Natural killer cell (primary cell): Measurements from ENCODE around the gene USP33. TPM values are rescaled to one million over a fixed set of nuclear protein-coding genes. Genes with fewer than 3 reads are reported as not detected.

Source experiments
- ATAC-seq, 3 donors: fragments of 150-1000 bp in 2 of 3; fragments of 200-7000 bp in 1 of 3; cut with Tn5 transposase; 1 replicate in 1 of 3; 2 replicates in 2 of 3; pipeline ENCODE4 v1.10.0; 2021; ENCODE audit warnings: mild to moderate bottlenecking in 2 of 3, moderate library complexity in 2 of 3
- DNase-seq, 2 donors: peaks; one replicate each; pipeline versions ENCODE4 v3.0.0 to v3.0.0-alpha.2; 2013 to 2021; ENCODE audit warnings: mixed read lengths in 1 of 2
- H3K27ac ChIP-seq: one replicate; pipeline ENCODE4 v1.5.1; 2013; ENCODE audit warnings: mild to moderate bottlenecking, low read length
- H3K27me3 ChIP-seq: one replicate; pipeline ENCODE4 v1.6.1; 2013; ENCODE audit warnings: low read length; ENCODE audit not compliant: control insufficient read depth, insufficient read depth
- H3K36me3 ChIP-seq: one replicate; pipeline ENCODE4 v1.6.1; 2013; ENCODE audit warnings: low read length; ENCODE audit not compliant: control insufficient read depth, insufficient read depth
- H3K4me1 ChIP-seq: one replicate; pipeline ENCODE4 v1.6.1; 2013; ENCODE audit warnings: low read length; ENCODE audit not compliant: control insufficient read depth, insufficient read depth
- H3K4me3 ChIP-seq: one replicate; pipeline ENCODE4 v1.5.1; 2013; ENCODE audit warnings: low read length
- H3K9me3 ChIP-seq: one replicate; pipeline ENCODE4 v1.6.1; 2013; ENCODE audit warnings: low read length; ENCODE audit not compliant: control insufficient read depth, insufficient read depth
- H3K27ac Mint-ChIP-seq, 2 donors: one replicate each; pipeline ENCODE4 v1.8.0; 2022; ENCODE audit warnings: mild to moderate bottlenecking in 2 of 2, mixed read lengths in 2 of 2, moderate library complexity in 1 of 2
- H3K27me3 Mint-ChIP-seq, 2 donors: one replicate each; pipeline ENCODE4 v1.8.0; 2022; ENCODE audit warnings: low read depth in 2 of 2, mixed read lengths in 2 of 2
- H3K36me3 Mint-ChIP-seq: one replicate; pipeline ENCODE4 v1.8.0; 2022; ENCODE audit warnings: mixed read lengths
- H3K4me1 Mint-ChIP-seq, 2 donors: one replicate each; pipeline ENCODE4 v1.8.0; 2022; ENCODE audit warnings: mixed read lengths in 2 of 2
- H3K4me3 Mint-ChIP-seq: one replicate; pipeline ENCODE4 v1.8.0; 2022; ENCODE audit warnings: mild to moderate bottlenecking, moderate library complexity, mixed read lengths
- H3K9me3 Mint-ChIP-seq, 2 donors: one replicate each; pipeline ENCODE4 v1.8.0; 2022; ENCODE audit warnings: mixed read lengths in 2 of 2
- WGBS: methylation state at CpG from one replicate; pipeline ENCODE4 v1.1.7; 2013; ENCODE audit warnings: missing lambda C conversion rate; ENCODE audit not compliant: insufficient coverage; 5-methylcytosine and 5-hydroxymethylcytosine counted together
- intact Hi-C: fragments of 100-400 bp; cut with micrococcal nuclease; formaldehyde crosslinking; loops from one replicate; pipeline ENCODE4 v1.14.2; 2022
- total RNA-seq, 4 donors: library from RNA; stranded (reverse); fragments of 120-200 nt in 1 of 4; gene quantifications; one replicate each; pipeline versions ENCODE4 v1.2.3 to v1.2.4, GENCODE V29; 2013 to 2022
- TF ChIP-seq, protein P1 (sequence below): fragments of 200-600 bp; IDR thresholded peaks from one replicate; pipeline ENCODE4 v1.8.0; 2022; ENCODE audit warnings: antibody characterized with exemption

USP33 gene
- total RNA-seq, 3 donors from 2014 or later (not counting 1 experiment from before 2014, with no cell fraction given) = 88.1 to 112 (median 101) TPM

DNA sequence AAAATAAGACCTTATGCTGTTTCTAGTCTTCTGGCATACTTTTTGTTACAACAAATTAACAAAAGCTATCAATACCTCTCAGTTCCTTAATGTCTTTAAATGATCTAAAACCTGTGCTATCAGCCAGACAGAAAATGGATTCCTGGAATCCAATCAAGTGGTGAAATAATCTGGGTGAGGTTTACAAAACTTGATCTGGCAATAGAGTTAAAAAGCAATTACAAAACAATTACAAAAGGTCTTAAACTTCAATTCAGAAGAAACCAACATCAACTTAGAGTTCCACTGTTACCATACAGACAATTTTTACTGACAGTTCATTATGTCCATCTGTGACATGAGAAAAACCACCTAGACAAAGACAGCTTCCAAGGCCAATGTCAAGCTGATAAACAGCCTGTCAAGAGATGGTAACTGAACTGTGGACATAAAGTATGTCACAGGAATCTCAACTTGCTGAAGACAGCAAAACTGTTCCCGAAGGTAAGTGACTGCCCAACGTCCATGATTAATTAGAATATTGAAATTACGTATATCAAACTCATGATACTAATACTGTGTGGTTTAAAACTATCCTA, 94.6 kb downstream of the USP33 start:
- Mint-ChIP-seq H3K27me3 (no peaks in the 10 kb centered on the region), H3K4me1 (peaks cover 32 to 35% of the 10 kb centered on the region in 2 donors), H3K9me3 (no peaks in the 10 kb centered on the region), H3K4me3 (no peak overlapping the region), H3K27ac (peak overlapping the region in 1 of 2 donors; percentile 35), H3K36me3 (no peaks in the 10 kb centered on the region)
- DNase-seq (no peak), ATAC-seq (no peak)
- WGBS = no CpG with 5 or more reads among the region's 3 CpGs
- Histone ChIP-seq H3K9me3 (no peaks in the 10 kb centered on the region), H3K36me3 (no peaks in the 10 kb centered on the region), H3K4me1 (no peaks in the 10 kb centered on the region), H3K4me3 (no peak overlapping the region), H3K27me3 (no peaks in the 10 kb centered on the region), H3K27ac (no peak overlapping the region)
- intact Hi-C loops = no loop called here
- TF ChIP-seq, protein P1, sequence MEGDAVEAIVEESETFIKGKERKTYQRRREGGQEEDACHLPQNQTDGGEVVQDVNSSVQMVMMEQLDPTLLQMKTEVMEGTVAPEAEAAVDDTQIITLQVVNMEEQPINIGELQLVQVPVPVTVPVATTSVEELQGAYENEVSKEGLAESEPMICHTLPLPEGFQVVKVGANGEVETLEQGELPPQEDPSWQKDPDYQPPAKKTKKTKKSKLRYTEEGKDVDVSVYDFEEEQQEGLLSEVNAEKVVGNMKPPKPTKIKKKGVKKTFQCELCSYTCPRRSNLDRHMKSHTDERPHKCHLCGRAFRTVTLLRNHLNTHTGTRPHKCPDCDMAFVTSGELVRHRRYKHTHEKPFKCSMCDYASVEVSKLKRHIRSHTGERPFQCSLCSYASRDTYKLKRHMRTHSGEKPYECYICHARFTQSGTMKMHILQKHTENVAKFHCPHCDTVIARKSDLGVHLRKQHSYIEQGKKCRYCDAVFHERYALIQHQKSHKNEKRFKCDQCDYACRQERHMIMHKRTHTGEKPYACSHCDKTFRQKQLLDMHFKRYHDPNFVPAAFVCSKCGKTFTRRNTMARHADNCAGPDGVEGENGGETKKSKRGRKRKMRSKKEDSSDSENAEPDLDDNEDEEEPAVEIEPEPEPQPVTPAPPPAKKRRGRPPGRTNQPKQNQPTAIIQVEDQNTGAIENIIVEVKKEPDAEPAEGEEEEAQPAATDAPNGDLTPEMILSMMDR = no peak

DNA sequence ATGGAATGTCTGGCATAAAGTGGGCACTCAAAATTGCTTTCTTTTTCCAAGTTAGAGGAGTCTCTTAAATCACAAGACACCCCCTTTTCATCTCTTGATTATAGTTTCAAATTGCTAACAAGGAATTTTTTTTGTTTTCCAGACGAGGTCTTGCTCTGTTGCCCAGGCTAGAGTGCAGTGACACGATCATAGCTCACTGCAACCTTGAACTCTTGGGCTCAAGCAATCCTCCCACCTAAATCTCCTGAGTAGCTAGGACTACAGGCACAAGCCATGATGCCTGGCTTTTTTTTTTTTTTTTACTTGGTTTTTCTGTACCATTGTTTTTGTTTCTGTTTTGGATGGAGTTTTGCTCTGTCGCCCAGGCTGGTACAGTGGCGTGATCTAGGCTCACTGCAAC, 98.0 kb downstream of the USP33 start:
- intact Hi-C loops = no loop called here
- TF ChIP-seq, protein P1 = no peak

DNA sequence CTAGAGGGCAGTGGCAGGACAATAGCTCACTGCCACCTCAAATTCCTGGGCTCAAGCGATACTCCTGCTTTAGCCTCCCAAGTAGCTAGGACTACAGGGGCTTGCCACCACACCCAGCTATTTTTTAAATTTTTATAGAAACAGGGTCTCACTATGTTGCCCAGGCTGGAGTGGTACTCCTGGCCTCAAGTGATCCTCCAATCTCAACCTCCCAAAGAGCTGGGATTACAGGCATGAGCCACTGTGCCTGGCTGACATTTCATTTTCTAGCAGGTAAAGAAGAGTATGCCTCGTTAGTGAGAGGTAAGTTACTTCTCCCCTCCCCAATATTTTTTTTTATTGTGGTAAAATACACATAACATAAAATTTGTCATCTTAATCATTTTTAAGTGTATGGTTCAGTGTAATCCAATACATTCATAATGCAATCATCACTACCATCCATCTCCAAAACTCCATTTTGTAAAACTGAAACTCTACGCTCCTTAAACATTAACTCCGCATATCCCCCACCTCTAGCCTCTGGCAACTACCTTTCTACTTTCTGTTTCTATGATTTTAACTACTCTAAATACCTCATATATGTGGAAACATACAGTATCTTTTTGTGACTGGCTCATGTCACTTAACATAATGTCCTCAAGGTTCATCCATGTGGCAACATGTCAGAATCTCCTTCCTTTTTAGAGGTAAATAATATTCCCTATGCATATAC, 99.6 kb downstream of the USP33 start:
- 100% methylated on average over 3 of the region's 4 CpGs for WGBS

More for the DNA sequence above, 98.0 kb downstream of the USP33 start:
- Mint-ChIP-seq H3K27me3 (no peaks in the 10 kb centered on the region), H3K9me3 (no peaks in the 10 kb centered on the region), H3K4me3 (no peak overlapping the region), H3K36me3 (no peaks in the 10 kb centered on the region), H3K4me1 (peaks cover 25 to 33% of the 10 kb centered on the region in 2 donors), H3K27ac (no peak overlapping the region)
- Histone ChIP-seq H3K9me3 (no peaks in the 10 kb centered on the region), H3K27me3 (no peaks in the 10 kb centered on the region), H3K36me3 (no peaks in the 10 kb centered on the region), H3K4me3 (no peak overlapping the region), H3K27ac (no peak overlapping the region), H3K4me1 (no peaks in the 10 kb centered on the region)
- DNase-seq (no peak), ATAC-seq (no peak)
- 79% methylated on average over 4 of the region's 4 CpGs for WGBS

More for the DNA sequence above, 99.6 kb downstream of the USP33 start:
- no peaks in the 10 kb centered on the region for H3K27me3 ChIP-seq
- intact Hi-C loops = no loop called here
- no peaks in the 10 kb centered on the region for H3K36me3 Mint-ChIP-seq
- H3K4me1 ChIP-seq = no peaks in the 10 kb centered on the region
- no peak overlapping the region for H3K4me3 ChIP-seq
- TF ChIP-seq, protein P1 = no peak
- peaks cover 28 to 35% of the 10 kb centered on the region in 2 donors for H3K4me1 Mint-ChIP-seq
- ATAC-seq (no peak), DNase-seq (no peak)
- H3K9me3 Mint-ChIP-seq = no peaks in the 10 kb centered on the region
- no peaks in the 10 kb centered on the region for H3K27me3 Mint-ChIP-seq
- no peak overlapping the region for H3K4me3 Mint-ChIP-seq
- no peaks in the 10 kb centered on the region for H3K36me3 ChIP-seq
- no peaks in the 10 kb centered on the region for H3K9me3 ChIP-seq
- no peak overlapping the region for H3K27ac Mint-ChIP-seq
- H3K27ac ChIP-seq = no peak overlapping the region
